NCI-H2227 treated with DMSO at 0.1 percent for 48 hours (cell line): Measurements from ENCODE around the gene TMEM186.
"Not testable (repeated sequence)": the region's sequence is repeated elsewhere in the genome, so short reads cannot be mapped to it uniquely, and the experiment has no call there.

ENCODE experiments used
- DNase-seq: peaks from one replicate; lab custom pipeline; 2025; lab: John Stamatoyannopoulos, UW

Gene TMEM186

GRCh38 chr16:8812162-8812843, 14.9 kb upstream of the TMEM186 start:
- no peak for DNase-seq

GRCh38 chr16:8808613-8809353, 11.3 kb upstream of the TMEM186 start:
- DNase-seq: no peak

- no peak for DNase-seq
These were observed 10.6 kb upstream of the TMEM186 start for GRCh38 chr16:8808009-8808408.

GRCh38 chr16:8807189-8807588, 9.8 kb upstream of the TMEM186 start:
- DNase-seq: no peak

GRCh38 chr16:8806272-8806983, 9.0 kb upstream of the TMEM186 start:
- no peak for DNase-seq

GRCh38 chr16:8804313-8804712, 6.9 kb upstream of the TMEM186 start:
- no peak for DNase-seq

GRCh38 chr16:8803733-8804132, 6.3 kb upstream of the TMEM186 start:
- not testable (repeated sequence) for DNase-seq

GRCh38 chr16:8801701-8802100, 4.3 kb upstream of the TMEM186 start:
- DNase-seq: no peak

- DNase-seq: no peak
These were observed 1.2 kb upstream of the TMEM186 start for GRCh38 chr16:8798535-8799157.

GRCh38 chr16:8798174-8798527, 712 bp upstream of the TMEM186 start:
- DNase-seq: no peak

GRCh38 chr16:8796469-8797363, 723 bp downstream of the TMEM186 start:
- DNase-seq: no peak

- DNase-seq: no peak
These were observed 1.6 kb downstream of the TMEM186 start for GRCh38 chr16:8795818-8796217.

GRCh38 chr16:8795091-8795490, 2.3 kb downstream of the TMEM186 start:
- peak; percentile 11 for DNase-seq

- DNase-seq: no peak
These were observed 8.8 kb downstream of the TMEM186 start for GRCh38 chr16:8788578-8789172.

GRCh38 chr16:8786316-8786715, 11.1 kb downstream of the TMEM186 start:
- not testable (repeated sequence) for DNase-seq

GRCh38 chr16:8785408-8785807, 12.0 kb downstream of the TMEM186 start:
- DNase-seq: no peak

- DNase-seq: no peak
These were observed 14.8 kb downstream of the TMEM186 start for GRCh38 chr16:8782673-8783072.

- DNase-seq: no peak
These were observed 15.6 kb downstream of the TMEM186 start for GRCh38 chr16:8781797-8782196.

- no peak for DNase-seq
These were observed 20.2 kb downstream of the TMEM186 start for GRCh38 chr16:8777217-8777616.

GRCh38 chr16:8776129-8776584, 21.3 kb downstream of the TMEM186 start:
- no peak for DNase-seq

- no peak for DNase-seq
These were observed 22.1 kb downstream of the TMEM186 start for GRCh38 chr16:8775359-8775758.
